Neural cell (in vitro differentiated cells): ENCODE results near the gene HIBCH.

Experiments used
- EP300 ChIP-seq: fragments of 450-650 bp; conservative IDR thresholded peaks from 2 replicates; pipeline ENCODE4 v1.6.1; 2014; ENCODE audit warnings: antibody characterized with exemption, mild to moderate bottlenecking, moderate library complexity; ENCODE audit not compliant: poor library complexity, severe bottlenecking
- EZH2 ChIP-seq: fragments of 200-600, 300-800 bp; shearing (Covaris generic), sonication (generic); IDR thresholded peaks from 2 replicates; pipeline ENCODE4 v1.6.1; 2014; ENCODE audit warnings: antibody characterized with exemption, low read length, borderline replicate concordance, mild to moderate bottlenecking; ENCODE audit not compliant: insufficient read depth, poor library complexity, severe bottlenecking
- MXI1 ChIP-seq: fragments of 450-650 bp; conservative IDR thresholded peaks from 2 replicates; pipeline ENCODE4 v1.6.1; 2014; ENCODE audit warnings: antibody characterized with exemption, mild to moderate bottlenecking; ENCODE audit not compliant: poor library complexity, severe bottlenecking
- POLR2AphosphoS5 ChIP-seq: IDR thresholded peaks from 2 replicates; pipeline ENCODE4 v1.6.1; 2012
- RAD21 ChIP-seq: fragments of 450-650 bp; conservative IDR thresholded peaks from 2 replicates; pipeline ENCODE4 v1.6.1; 2014; ENCODE audit warnings: antibody characterized with exemption, mild to moderate bottlenecking, moderate library complexity
- SMC3 ChIP-seq: fragments of 450-650 bp; conservative IDR thresholded peaks from 2 replicates; pipeline ENCODE4 v1.6.1; 2014; ENCODE audit warnings: antibody characterized with exemption, mild to moderate bottlenecking, moderate library complexity; ENCODE audit not compliant: poor library complexity
- TAF1 ChIP-seq: IDR thresholded peaks from 2 replicates; pipeline ENCODE4 v1.6.1; 2012; ENCODE audit warnings: low read depth
- TF ChIP-seq, protein P1 (sequence below): fragments of 450-650 bp; IDR thresholded peaks from 2 replicates; pipeline ENCODE4 v1.5.1; 2014; ENCODE audit warnings: antibody characterized with exemption, mild to moderate bottlenecking, moderate library complexity; ENCODE audit not compliant: poor library complexity, severe bottlenecking
- TF ChIP-seq, protein P2 (sequence below): IDR thresholded peaks from 2 replicates; pipeline ENCODE4 v1.6.1; 2012; ENCODE audit warnings: borderline replicate concordance

DNA sequence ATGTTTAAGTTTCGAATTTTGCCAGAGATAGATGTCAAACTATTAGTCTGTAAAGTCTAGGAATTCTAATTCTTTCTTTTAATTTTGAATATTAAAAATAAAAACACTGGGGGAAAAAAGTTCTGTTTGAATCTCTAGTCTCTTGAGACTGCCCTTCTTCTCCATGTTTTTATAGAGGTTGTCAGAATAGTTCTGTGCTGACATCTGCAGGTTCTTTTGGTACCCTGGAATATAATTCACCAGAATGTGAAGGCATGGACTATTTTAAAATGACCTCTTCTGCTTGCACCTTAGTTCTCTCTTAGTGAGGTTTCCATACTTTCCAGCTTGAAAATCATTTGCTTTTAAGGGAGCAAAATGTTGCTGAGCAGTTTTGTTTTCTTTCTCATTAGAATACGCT, 136.1 kb downstream of the HIBCH start:
- TF ChIP-seq, protein P1, sequence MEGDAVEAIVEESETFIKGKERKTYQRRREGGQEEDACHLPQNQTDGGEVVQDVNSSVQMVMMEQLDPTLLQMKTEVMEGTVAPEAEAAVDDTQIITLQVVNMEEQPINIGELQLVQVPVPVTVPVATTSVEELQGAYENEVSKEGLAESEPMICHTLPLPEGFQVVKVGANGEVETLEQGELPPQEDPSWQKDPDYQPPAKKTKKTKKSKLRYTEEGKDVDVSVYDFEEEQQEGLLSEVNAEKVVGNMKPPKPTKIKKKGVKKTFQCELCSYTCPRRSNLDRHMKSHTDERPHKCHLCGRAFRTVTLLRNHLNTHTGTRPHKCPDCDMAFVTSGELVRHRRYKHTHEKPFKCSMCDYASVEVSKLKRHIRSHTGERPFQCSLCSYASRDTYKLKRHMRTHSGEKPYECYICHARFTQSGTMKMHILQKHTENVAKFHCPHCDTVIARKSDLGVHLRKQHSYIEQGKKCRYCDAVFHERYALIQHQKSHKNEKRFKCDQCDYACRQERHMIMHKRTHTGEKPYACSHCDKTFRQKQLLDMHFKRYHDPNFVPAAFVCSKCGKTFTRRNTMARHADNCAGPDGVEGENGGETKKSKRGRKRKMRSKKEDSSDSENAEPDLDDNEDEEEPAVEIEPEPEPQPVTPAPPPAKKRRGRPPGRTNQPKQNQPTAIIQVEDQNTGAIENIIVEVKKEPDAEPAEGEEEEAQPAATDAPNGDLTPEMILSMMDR = no peak
- TF ChIP-seq SMC3 = no peak
- TF ChIP-seq EP300 = no peak
- TF ChIP-seq MXI1 = no peak
- no peak for TF ChIP-seq EZH2
- no peak for TF ChIP-seq RAD21
- TF ChIP-seq, protein P2, sequence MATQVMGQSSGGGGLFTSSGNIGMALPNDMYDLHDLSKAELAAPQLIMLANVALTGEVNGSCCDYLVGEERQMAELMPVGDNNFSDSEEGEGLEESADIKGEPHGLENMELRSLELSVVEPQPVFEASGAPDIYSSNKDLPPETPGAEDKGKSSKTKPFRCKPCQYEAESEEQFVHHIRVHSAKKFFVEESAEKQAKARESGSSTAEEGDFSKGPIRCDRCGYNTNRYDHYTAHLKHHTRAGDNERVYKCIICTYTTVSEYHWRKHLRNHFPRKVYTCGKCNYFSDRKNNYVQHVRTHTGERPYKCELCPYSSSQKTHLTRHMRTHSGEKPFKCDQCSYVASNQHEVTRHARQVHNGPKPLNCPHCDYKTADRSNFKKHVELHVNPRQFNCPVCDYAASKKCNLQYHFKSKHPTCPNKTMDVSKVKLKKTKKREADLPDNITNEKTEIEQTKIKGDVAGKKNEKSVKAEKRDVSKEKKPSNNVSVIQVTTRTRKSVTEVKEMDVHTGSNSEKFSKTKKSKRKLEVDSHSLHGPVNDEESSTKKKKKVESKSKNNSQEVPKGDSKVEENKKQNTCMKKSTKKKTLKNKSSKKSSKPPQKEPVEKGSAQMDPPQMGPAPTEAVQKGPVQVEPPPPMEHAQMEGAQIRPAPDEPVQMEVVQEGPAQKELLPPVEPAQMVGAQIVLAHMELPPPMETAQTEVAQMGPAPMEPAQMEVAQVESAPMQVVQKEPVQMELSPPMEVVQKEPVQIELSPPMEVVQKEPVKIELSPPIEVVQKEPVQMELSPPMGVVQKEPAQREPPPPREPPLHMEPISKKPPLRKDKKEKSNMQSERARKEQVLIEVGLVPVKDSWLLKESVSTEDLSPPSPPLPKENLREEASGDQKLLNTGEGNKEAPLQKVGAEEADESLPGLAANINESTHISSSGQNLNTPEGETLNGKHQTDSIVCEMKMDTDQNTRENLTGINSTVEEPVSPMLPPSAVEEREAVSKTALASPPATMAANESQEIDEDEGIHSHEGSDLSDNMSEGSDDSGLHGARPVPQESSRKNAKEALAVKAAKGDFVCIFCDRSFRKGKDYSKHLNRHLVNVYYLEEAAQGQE = no peak
- no peak for TF ChIP-seq POLR2AphosphoS5
- TF ChIP-seq TAF1 = no peak
